Measurements from ENCODE around the gene LMTK2.

The LMTK2 gene

GRCh38 chr7:98185101-98185500, 78.4 kb downstream of the LMTK2 start:
- Histone ChIP-seq H3K4me1 (ENCODE audit: control insufficient read depth in 1 of 2, insufficient read depth in 1 of 2, low read depth in 1 of 2, low read length in 1 of 2) (peaks cover 0 to 4% of the 10 kb centered on the region in 2 experiments), H3K4me3 (ENCODE audit: low read depth in 1 of 2, low read length in 1 of 2) (no peak overlapping the region), H3K27me3 (no peaks in the 10 kb centered on the region), H3K9me3 (no peaks in the 10 kb centered on the region), H3K36me3 (peaks cover 28% of the 10 kb centered on the region), H3K27ac (no peak overlapping the region)
- TF ChIP-seq, protein P1, sequence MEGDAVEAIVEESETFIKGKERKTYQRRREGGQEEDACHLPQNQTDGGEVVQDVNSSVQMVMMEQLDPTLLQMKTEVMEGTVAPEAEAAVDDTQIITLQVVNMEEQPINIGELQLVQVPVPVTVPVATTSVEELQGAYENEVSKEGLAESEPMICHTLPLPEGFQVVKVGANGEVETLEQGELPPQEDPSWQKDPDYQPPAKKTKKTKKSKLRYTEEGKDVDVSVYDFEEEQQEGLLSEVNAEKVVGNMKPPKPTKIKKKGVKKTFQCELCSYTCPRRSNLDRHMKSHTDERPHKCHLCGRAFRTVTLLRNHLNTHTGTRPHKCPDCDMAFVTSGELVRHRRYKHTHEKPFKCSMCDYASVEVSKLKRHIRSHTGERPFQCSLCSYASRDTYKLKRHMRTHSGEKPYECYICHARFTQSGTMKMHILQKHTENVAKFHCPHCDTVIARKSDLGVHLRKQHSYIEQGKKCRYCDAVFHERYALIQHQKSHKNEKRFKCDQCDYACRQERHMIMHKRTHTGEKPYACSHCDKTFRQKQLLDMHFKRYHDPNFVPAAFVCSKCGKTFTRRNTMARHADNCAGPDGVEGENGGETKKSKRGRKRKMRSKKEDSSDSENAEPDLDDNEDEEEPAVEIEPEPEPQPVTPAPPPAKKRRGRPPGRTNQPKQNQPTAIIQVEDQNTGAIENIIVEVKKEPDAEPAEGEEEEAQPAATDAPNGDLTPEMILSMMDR (IDR thresholded peaks at IDR 0.05): no peak

- peaks cover 2 to 4% of the 10 kb centered on the region in 2 experiments for H3K4me1 ChIP-seq (ENCODE audit: control insufficient read depth in 1 of 2, insufficient read depth in 1 of 2, low read depth in 1 of 2, low read length in 1 of 2)
- H3K27ac ChIP-seq: peak overlapping the region; percentile 2
Measured at GRCh38 chr7:98186452-98187137, 79.9 kb downstream of the LMTK2 start.

GRCh38 chr7:98187138-98187502, 80.5 kb downstream of the LMTK2 start:
- Histone ChIP-seq H3K4me3 (ENCODE audit: low read depth in 1 of 2, low read length in 1 of 2) (no peak overlapping the region), H3K36me3 (peaks cover 48% of the 10 kb centered on the region), H3K27ac (peak overlapping the region; percentile 2), H3K9me3 (no peaks in the 10 kb centered on the region), H3K27me3 (no peaks in the 10 kb centered on the region), H3K4me1 (ENCODE audit: control insufficient read depth in 1 of 2, insufficient read depth in 1 of 2, low read depth in 1 of 2, low read length in 1 of 2) (peaks cover 2 to 4% of the 10 kb centered on the region in 2 experiments)
- TF ChIP-seq, protein P1 (IDR thresholded peaks at IDR 0.05): no peak

More at GRCh38 chr7:98186452-98187137, 79.9 kb downstream of the LMTK2 start:
- TF ChIP-seq, protein P1 (IDR thresholded peaks at IDR 0.05): no peak
- H3K36me3 ChIP-seq: peaks cover 43% of the 10 kb centered on the region
- no peaks in the 10 kb centered on the region for H3K27me3 ChIP-seq
- no peaks in the 10 kb centered on the region for H3K9me3 ChIP-seq
- H3K4me3 ChIP-seq (ENCODE audit: low read depth in 1 of 2, low read length in 1 of 2): no peak overlapping the region

DNA sequence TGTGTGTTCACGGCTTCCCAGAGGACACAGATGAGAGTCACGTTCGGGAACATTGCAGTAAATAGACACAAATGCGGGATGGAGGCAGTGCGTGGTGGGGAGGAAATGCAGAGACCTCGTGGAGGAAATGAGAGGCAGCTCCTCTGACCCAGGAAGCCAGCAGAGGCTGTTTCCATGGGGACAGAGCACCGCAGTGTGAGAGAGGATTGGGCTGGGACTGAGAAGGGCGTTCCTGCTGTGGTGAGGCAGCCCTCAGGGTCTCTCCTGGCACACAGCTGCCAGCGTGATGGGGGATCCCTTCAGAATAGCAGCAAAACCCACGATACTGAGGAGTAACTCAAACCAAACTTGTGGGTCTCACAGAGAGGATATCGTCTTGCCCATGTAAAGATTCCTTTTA, 82.9 kb downstream of the LMTK2 start:
- Histone ChIP-seq H3K27me3 (no peaks in the 10 kb centered on the region), H3K9me3 (no peaks in the 10 kb centered on the region), H3K36me3 (peaks cover 72% of the 10 kb centered on the region), H3K4me1 (ENCODE audit: control insufficient read depth in 1 of 2, insufficient read depth in 1 of 2, low read depth in 1 of 2, low read length in 1 of 2) (peaks cover 2 to 4% of the 10 kb centered on the region in 2 experiments), H3K4me3 (ENCODE audit: low read depth in 1 of 2, low read length in 1 of 2) (no peak overlapping the region), H3K27ac (no peak overlapping the region)
- TF ChIP-seq, protein P1 (IDR thresholded peaks at IDR 0.05): no peak

GRCh38 chr7:98191668-98192431, 85.2 kb downstream of the LMTK2 start:
- no peak overlapping the region for H3K27ac ChIP-seq
- no peak overlapping the region for H3K4me3 ChIP-seq (ENCODE audit: low read depth in 1 of 2, low read length in 1 of 2)
- TF ChIP-seq, protein P1 (IDR thresholded peaks at IDR 0.05): no peak
- no peaks in the 10 kb centered on the region for H3K27me3 ChIP-seq
- H3K4me1 ChIP-seq (ENCODE audit: control insufficient read depth in 1 of 2, insufficient read depth in 1 of 2, low read depth in 1 of 2, low read length in 1 of 2): peaks cover 0 to 2% of the 10 kb centered on the region in 2 experiments
- peaks cover 88% of the 10 kb centered on the region for H3K36me3 ChIP-seq
- no peaks in the 10 kb centered on the region for H3K9me3 ChIP-seq
